T-cell (primary cell): ENCODE data around the gene GRAMD2B. TPM values are rescaled to one million over a fixed set of nuclear protein-coding genes. Genes with fewer than 3 reads are reported as not detected.
A peak's percentile ranks its signal among the peaks of the same experiment; 100 is the strongest.

Experiments used
- ATAC-seq, 4 experiments: fragments of 200-7000 bp in 3 of 4; fragments of 150-1000 bp in 1 of 4; cut with Tn5 transposase; replicated peaks in 1 of 4; 1 replicate in 3 of 4; 2 replicates in 1 of 4; pipeline ENCODE4 v1.10.0; 2021; ENCODE audit warnings: moderate library complexity in 3 of 4, mild to moderate bottlenecking in 2 of 4, moderate number of reproducible peaks in 1 of 4
- CTCF ChIA-PET, 2 donors: fragments of 300-600 bp; sonication (Branson Sonifier 250); formaldehyde crosslinking; loops; one replicate each; lab custom pipeline; 2022; ENCODE audit warnings: antibody characterized with exemption in 2 of 2; lab: Charles Lee
- POLR2A ChIA-PET, 2 donors: fragments of 300-600 bp; sonication (Branson Sonifier 250); formaldehyde crosslinking; loops; one replicate each; lab custom pipeline; 2022; ENCODE audit warnings: antibody characterized with exemption in 2 of 2; lab: Charles Lee
- DNase-seq, 35 experiments: peaks; one replicate each; pipeline versions ENCODE4 v3.0.0 to v3.0.0-alpha.2; 2013 to 2023
- H3K27ac ChIP-seq: one replicate; pipeline ENCODE4 v1.5.1; 2013; ENCODE audit warnings: low read length
- H3K27me3 ChIP-seq, 2 experiments: replicated peaks in 1 of 2; 1 replicate in 1 of 2; 2 replicates in 1 of 2; pipeline versions ENCODE4 v1.6.1 to v1.7.0; 2013; ENCODE audit warnings: low read length in 1 of 2, mixed read lengths in 1 of 2; ENCODE audit not compliant: control insufficient read depth in 2 of 2, insufficient read depth in 2 of 2; ENCODE audit errors: extremely low read depth in 1 of 2
- H3K36me3 ChIP-seq, 2 donors: 1 replicate in 1 of 2; 2 replicates in 1 of 2; pipeline versions ENCODE4 v1.6.1 to v1.7.0; 2013; ENCODE audit warnings: low read length in 1 of 2; ENCODE audit not compliant: control insufficient read depth in 2 of 2, insufficient read depth in 1 of 2; ENCODE audit errors: extremely low read depth in 1 of 2
- H3K4me1 ChIP-seq, 2 experiments: 1 replicate in 1 of 2; 2 replicates in 1 of 2; pipeline versions ENCODE4 v1.6.1 to v1.7.0; 2013; ENCODE audit warnings: low read length in 2 of 2, mixed read lengths in 1 of 2; ENCODE audit not compliant: insufficient read depth in 2 of 2, control insufficient read depth in 1 of 2; ENCODE audit errors: extremely low read depth in 1 of 2
- H3K4me3 ChIP-seq, 2 donors: 1 replicate in 1 of 2; 2 replicates in 1 of 2; pipeline versions ENCODE4 v1.5.1 to v1.7.0; 2013; ENCODE audit warnings: mild to moderate bottlenecking in 2 of 2, low read length in 1 of 2, moderate library complexity in 1 of 2; ENCODE audit not compliant: control insufficient read depth in 1 of 2; ENCODE audit errors: extremely low read depth in 1 of 2
- H3K9me3 ChIP-seq: 2 replicates; pipeline ENCODE4 v1.7.0; 2013
- H3K27ac Mint-ChIP-seq, 2 donors: one replicate each; pipeline ENCODE4 v1.8.0; 2020 to 2021; ENCODE audit warnings: mild to moderate bottlenecking in 2 of 2, mixed read lengths in 2 of 2
- H3K27me3 Mint-ChIP-seq, 2 donors: one replicate each; pipeline ENCODE4 v1.8.0; 2021 to 2022; ENCODE audit warnings: mixed read lengths in 2 of 2
- H3K36me3 Mint-ChIP-seq: one replicate; pipeline ENCODE4 v1.8.0; 2021; ENCODE audit warnings: mixed read lengths
- H3K4me1 Mint-ChIP-seq, 3 donors: one replicate each; pipeline ENCODE4 v1.8.0; 2020 to 2022; ENCODE audit warnings: mixed read lengths in 3 of 3, mild to moderate bottlenecking in 1 of 3
- H3K4me3 Mint-ChIP-seq, 3 donors: one replicate each; pipeline ENCODE4 v1.8.0; 2020 to 2022; ENCODE audit warnings: mild to moderate bottlenecking in 3 of 3, mixed read lengths in 3 of 3, moderate library complexity in 3 of 3
- H3K9me3 Mint-ChIP-seq, 3 donors: one replicate each; pipeline ENCODE4 v1.8.0; 2020 to 2022; ENCODE audit warnings: mixed read lengths in 3 of 3
- WGBS: methylation state at CpG from one replicate; pipeline ENCODE4 v1.1.5; 2013; ENCODE audit warnings: missing lambda C conversion rate; ENCODE audit not compliant: insufficient coverage; 5-methylcytosine and 5-hydroxymethylcytosine counted together
- total RNA-seq, 35 experiments: library from RNA in 6 of 35; stranded (reverse) in 6 of 35; fragments of 120-200 nt in 1 of 35; gene quantifications; one replicate each; pipeline versions ENCODE4 v1.2.1 to v1.2.4 and lab custom pipeline; 2013 to 2026

The GRAMD2B gene
- total RNA-seq, 5 donors from 2014 or later (not counting 1 experiment from before 2014, with no cell fraction given): 5.7 to 14.1 (median 6.0) TPM

DNA sequence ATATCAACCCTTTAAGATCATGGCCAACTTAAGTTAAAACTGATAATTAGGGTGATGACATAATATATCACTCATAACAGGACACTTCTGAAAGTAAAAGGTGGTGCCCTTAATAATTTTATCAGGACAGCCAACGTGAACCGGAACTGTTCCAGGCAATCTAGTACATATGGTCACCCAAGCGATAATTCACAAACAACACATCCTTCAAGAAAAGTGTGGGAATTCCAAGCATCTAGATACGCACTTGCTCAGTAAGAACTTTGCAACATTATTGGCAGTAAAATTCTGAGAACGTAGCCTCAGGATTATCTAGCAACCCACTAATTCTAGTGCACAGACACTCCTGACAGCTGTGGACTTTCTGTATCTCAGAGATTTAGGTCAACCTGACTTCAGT is 86.1 kb downstream of the GRAMD2B start:
- ChIA-PET POLR2A (no interaction called here), CTCF (interaction anchor here in 1 of 2 donors (1.0 kb wide), 2 partner anchors 9 to 10 kb away, joined by 3 to 6 read pairs; no protein-coding TSS in a partner anchor)
- Mint-ChIP-seq H3K27me3 (no peaks in the 10 kb centered on the region), H3K9me3 (no peaks in the 10 kb centered on the region), H3K4me1 (peaks cover 48 to 51% (median 51%) of the 10 kb centered on the region in 3 donors), H3K27ac (peak overlapping the region; percentile 96 to 98), H3K4me3 (peak overlapping the region in 2 of 3 donors; percentile 76 to 80), H3K36me3 (no peaks in the 10 kb centered on the region)
- Histone ChIP-seq H3K4me1 (peaks cover 14 to 24% of the 10 kb centered on the region in 2 experiments), H3K4me3 (no peak overlapping the region), H3K36me3 (no peaks in the 10 kb centered on the region), H3K27me3 (no peaks in the 10 kb centered on the region), H3K9me3 (no peaks in the 10 kb centered on the region), H3K27ac (peak overlapping the region; percentile 59)
- DNase-seq: no peak
- WGBS: 90% methylated on average over 2 of the region's 5 CpGs
- ATAC-seq: no peak

- ChIA-PET POLR2A (interaction anchor here in 1 of 2 donors (0.6 kb wide), 1 partner anchor 140 kb away, joined by 3 read pairs; no protein-coding TSS in a partner anchor), CTCF (interaction anchor here (0.6 to 1.7 kb wide), 4 partner anchors 11 to 158 kb away, joined by 3 to 5 read pairs (median 5); no protein-coding TSS in a partner anchor)
- no peak overlapping the region for H3K27ac ChIP-seq
- H3K36me3 Mint-ChIP-seq: no peaks in the 10 kb centered on the region
- no peaks in the 10 kb centered on the region for H3K27me3 Mint-ChIP-seq
- no peak overlapping the region for H3K4me3 ChIP-seq
- ATAC-seq (no peak), DNase-seq (no peak)
- H3K4me1 ChIP-seq: peaks cover 14 to 24% of the 10 kb centered on the region in 2 experiments
- H3K4me3 Mint-ChIP-seq: no peak overlapping the region
- H3K4me1 Mint-ChIP-seq: peaks cover 44 to 47% (median 46%) of the 10 kb centered on the region in 3 donors
- no peaks in the 10 kb centered on the region for H3K27me3 ChIP-seq
- no CpG with 5 or more reads among the region's 1 CpG for WGBS
- no peaks in the 10 kb centered on the region for H3K9me3 Mint-ChIP-seq
- H3K9me3 ChIP-seq: no peaks in the 10 kb centered on the region
- H3K36me3 ChIP-seq: no peaks in the 10 kb centered on the region
- peak overlapping the region in 1 of 2 donors; percentile 48 for H3K27ac Mint-ChIP-seq
Measured at GRCh38 chr5:126511961-126512360, 88.8 kb downstream of the GRAMD2B start.

DNA sequence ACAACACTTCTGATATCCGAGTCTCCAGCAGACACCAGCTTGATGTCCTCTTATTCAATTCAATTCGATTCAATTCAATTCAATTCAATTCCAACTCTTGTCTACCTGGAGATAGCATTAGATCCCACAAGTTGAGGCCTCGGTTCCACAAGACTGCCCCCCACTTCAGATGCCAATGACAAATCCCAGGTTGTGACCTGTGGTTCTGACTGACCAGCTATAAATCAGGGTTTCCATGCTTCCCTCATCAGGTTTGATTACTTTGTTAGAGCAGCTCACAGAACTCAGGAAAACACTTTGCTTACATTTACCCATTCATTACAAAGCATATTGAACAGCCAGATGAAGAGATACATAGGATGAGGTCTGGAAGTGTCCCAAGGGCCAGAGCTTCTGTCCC is 89.2 kb downstream of the GRAMD2B start:
- ChIA-PET CTCF (interaction anchor here (0.7 to 1.7 kb wide), 4 partner anchors 12 to 158 kb away, joined by 3 to 5 read pairs (median 4); no protein-coding TSS in a partner anchor), POLR2A (interaction anchor here in 1 of 2 donors (0.6 kb wide), 1 partner anchor 140 kb away, joined by 3 read pairs; no protein-coding TSS in a partner anchor)
- Mint-ChIP-seq H3K36me3 (no peaks in the 10 kb centered on the region), H3K27ac (no peak overlapping the region), H3K4me3 (no peak overlapping the region), H3K9me3 (no peaks in the 10 kb centered on the region), H3K27me3 (no peaks in the 10 kb centered on the region), H3K4me1 (peaks cover 40 to 42% (median 42%) of the 10 kb centered on the region in 3 donors)
- DNase-seq: no peak
- Histone ChIP-seq H3K36me3 (no peaks in the 10 kb centered on the region), H3K27ac (no peak overlapping the region), H3K9me3 (no peaks in the 10 kb centered on the region), H3K4me1 (peaks cover 14 to 24% of the 10 kb centered on the region in 2 experiments), H3K27me3 (no peaks in the 10 kb centered on the region), H3K4me3 (no peak overlapping the region)
- 82% methylated on average over 3 of the region's 3 CpGs for WGBS
- no peak for ATAC-seq

DNA sequence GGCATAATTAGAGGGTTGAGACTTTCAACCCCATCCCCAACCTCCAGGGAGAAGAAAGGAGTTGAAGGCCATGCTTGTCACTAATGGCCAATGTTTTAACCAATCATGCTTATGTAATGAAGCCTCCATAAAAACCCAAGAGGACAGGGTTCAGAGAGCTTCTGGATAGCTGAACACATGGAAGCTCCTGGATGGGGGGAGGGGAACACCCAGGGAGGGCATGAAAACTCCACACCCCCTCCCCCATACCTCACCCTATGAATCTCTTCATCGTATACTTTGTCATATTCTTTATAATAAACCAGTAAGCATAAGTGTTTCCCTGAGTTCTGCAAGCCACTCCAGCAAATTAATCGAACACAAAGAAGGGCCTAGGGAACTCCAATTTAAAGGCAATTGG is 90.1 kb downstream of the GRAMD2B start:
- H3K9me3 Mint-ChIP-seq: no peaks in the 10 kb centered on the region
- H3K27me3 Mint-ChIP-seq: no peaks in the 10 kb centered on the region
- ChIA-PET POLR2A (no interaction called here), CTCF (interaction anchor here in 1 of 2 donors (1.2 kb wide), 1 partner anchor 16 kb away, joined by 3 read pairs; no protein-coding TSS in a partner anchor)
- ATAC-seq (no peak), DNase-seq (no peak)
- Histone ChIP-seq H3K4me3 (no peak overlapping the region), H3K9me3 (no peaks in the 10 kb centered on the region), H3K4me1 (peaks cover 14 to 16% of the 10 kb centered on the region in 2 experiments), H3K36me3 (no peaks in the 10 kb centered on the region), H3K27me3 (no peaks in the 10 kb centered on the region), H3K27ac (no peak overlapping the region)
- no peak overlapping the region for H3K27ac Mint-ChIP-seq
- no peaks in the 10 kb centered on the region for H3K36me3 Mint-ChIP-seq
- H3K4me3 Mint-ChIP-seq: no peak overlapping the region
- 100% methylated on average over 1 of the region's 2 CpGs for WGBS
- peaks cover 32 to 34% (median 33%) of the 10 kb centered on the region in 3 donors for H3K4me1 Mint-ChIP-seq

DNA sequence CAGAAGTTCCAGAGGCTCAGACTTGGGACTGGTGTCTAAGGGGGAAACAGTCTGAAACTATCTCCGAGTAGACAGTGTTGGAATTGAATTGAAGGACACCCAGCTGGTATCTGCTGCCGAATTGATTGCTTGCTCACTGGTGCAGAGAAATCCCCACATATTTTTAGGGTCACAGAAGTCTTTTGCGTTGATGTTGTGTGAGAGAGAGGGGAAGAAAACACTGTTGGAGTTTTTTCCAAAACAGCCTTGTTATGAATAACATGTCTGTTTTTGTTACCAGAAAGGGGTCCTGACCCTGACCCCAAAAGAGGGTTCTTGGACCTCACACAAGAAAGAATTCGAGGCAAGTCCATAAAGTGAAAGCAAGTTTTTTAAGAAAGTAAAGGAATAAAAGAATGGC is 90.5 kb downstream of the GRAMD2B start:
- CTCF ChIA-PET: no interaction called here
- 86% methylated on average over 1 of the region's 4 CpGs for WGBS
- H3K4me1 Mint-ChIP-seq: peaks cover 28 to 29% (median 29%) of the 10 kb centered on the region in 3 donors
- H3K36me3 Mint-ChIP-seq: no peaks in the 10 kb centered on the region
- POLR2A ChIA-PET: no interaction called here
- H3K27ac ChIP-seq: no peak overlapping the region
- no peaks in the 10 kb centered on the region for H3K9me3 Mint-ChIP-seq
- H3K4me1 ChIP-seq: peaks cover 11 to 12% of the 10 kb centered on the region in 2 experiments
- ATAC-seq (no peak), DNase-seq (no peak)
- H3K4me3 Mint-ChIP-seq: no peak overlapping the region
- H3K36me3 ChIP-seq: no peaks in the 10 kb centered on the region
- H3K27ac Mint-ChIP-seq: no peak overlapping the region
- H3K4me3 ChIP-seq: no peak overlapping the region
- H3K27me3 ChIP-seq: no peaks in the 10 kb centered on the region
- no peaks in the 10 kb centered on the region for H3K27me3 Mint-ChIP-seq
- H3K9me3 ChIP-seq: no peaks in the 10 kb centered on the region

- Histone ChIP-seq H3K9me3 (no peaks in the 10 kb centered on the region), H3K36me3 (no peaks in the 10 kb centered on the region), H3K4me3 (no peak overlapping the region), H3K27ac (no peak overlapping the region), H3K4me1 (peaks cover 7 to 9% of the 10 kb centered on the region in 2 experiments), H3K27me3 (no peaks in the 10 kb centered on the region)
- H3K27ac Mint-ChIP-seq: no peak overlapping the region
- no peaks in the 10 kb centered on the region for H3K27me3 Mint-ChIP-seq
- ChIA-PET CTCF (no interaction called here), POLR2A (no interaction called here)
- peaks cover 24 to 25% (median 25%) of the 10 kb centered on the region in 3 donors for H3K4me1 Mint-ChIP-seq
- no peaks in the 10 kb centered on the region for H3K36me3 Mint-ChIP-seq
- no peak overlapping the region for H3K4me3 Mint-ChIP-seq
- no peak for DNase-seq
- WGBS: 93% methylated on average over 2 of the region's 4 CpGs
- H3K9me3 Mint-ChIP-seq: no peaks in the 10 kb centered on the region
- ATAC-seq: no peak
Measured at GRCh38 chr5:126514131-126514557, 90.9 kb downstream of the GRAMD2B start.
